ENCODE results near the gene RANBP17.

RANBP17 gene

GRCh38 chr5:171323007-171323406, 461.2 kb downstream of the RANBP17 start:
- DNase-seq = no peak

DNA sequence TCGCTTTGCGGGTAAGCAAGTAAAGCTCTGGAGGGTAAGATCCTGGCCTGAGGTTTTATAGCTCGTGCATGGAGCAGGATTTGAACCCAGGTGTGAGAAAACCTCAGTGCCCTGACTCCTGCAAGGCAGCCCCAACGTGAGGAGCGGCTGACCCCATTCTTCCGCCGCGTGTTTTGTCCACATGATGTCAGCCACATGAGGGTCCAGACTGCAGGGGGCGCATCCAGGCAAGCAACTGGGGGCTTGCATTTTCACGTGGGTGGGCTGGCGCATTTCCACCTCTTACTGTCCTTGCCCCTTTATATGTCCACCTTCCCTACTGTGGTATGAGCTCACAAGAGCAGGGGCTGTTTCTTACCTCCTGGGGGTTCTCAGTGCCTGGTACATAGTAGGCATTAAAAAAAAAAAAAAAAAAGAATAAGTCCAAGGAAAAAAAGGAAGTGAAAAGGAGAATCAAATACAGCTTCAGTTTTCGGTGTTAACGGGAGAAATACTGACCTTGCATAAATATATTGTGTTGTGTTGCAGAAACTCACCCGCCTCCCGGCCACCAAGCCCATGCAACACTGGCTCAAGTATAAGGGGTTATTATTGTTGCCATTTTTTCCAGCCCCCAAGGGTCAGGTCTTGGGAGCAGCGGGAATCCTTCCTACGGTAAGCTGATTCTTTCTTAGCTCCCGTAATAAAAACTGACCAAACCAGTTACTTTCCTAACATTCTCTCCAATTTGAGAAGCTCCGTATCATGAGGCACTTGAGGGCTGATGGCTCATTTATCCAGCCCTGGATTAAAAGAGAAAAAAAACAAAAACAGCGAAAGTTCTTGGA, 462.2 kb downstream of the RANBP17 start:
- peak; percentile 12 for DNase-seq

DNA sequence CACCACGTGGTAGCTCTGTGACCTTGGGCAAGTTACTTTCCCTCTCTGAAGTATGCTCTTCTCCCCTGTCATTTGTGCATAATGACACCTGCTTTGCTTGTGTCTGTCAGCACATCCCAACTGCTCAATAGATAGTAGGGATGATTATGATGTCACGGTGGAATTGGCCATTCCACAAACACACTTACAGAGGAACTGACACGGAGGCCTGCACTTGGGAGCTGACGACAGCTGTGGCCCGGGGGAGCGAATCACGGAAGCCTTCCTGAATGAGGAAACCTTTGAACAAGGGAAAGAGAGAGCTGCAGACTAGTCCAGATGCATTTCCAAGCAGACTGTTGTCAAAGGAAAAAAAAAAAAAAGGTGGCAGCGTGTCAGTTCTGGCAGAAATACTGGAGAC, 468.2 kb downstream of the RANBP17 start:
- no peak for DNase-seq

DNA sequence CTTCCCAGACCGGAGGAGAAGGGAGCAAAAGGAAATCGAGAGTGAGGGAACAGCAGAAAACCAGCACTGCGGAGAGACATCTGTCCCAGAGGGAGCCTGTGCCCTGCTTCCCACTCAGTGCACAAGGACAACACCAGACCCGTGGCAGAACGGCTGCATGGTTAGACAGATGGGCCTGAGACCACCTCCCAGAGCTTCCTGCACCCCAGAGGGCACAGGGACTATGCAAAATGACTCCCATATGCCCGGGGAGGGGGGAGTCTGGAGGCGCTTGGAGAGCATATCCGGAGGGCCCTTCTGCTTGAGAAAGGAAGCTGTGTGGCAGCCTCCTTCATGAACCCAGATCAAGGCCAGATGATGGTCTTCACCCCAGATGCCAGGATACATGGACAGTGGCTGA, 473.8 kb downstream of the RANBP17 start:
- DNase-seq = peak; percentile 22

- peak; percentile 86 for DNase-seq
Observed at GRCh38 chr5:171336521-171337209, 474.8 kb downstream of the RANBP17 start.

DNA sequence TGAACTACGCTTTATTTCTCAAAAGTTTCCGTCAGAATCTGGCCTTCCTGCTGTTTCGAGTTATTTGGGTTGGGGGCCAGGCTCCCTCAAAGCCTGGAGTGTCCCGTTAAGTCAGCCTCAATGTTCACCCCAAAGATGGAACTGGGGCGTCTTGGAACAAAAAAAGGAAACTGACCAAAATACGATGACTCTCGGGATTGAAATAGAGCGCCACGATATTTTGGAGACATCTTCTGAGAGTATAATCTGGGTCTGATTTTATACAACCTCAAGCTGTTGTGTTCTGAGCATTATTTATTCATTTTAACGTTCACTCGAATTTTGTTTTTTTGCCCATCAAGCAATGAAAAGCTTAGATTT, 475.4 kb downstream of the RANBP17 start:
- no peak for DNase-seq

DNA sequence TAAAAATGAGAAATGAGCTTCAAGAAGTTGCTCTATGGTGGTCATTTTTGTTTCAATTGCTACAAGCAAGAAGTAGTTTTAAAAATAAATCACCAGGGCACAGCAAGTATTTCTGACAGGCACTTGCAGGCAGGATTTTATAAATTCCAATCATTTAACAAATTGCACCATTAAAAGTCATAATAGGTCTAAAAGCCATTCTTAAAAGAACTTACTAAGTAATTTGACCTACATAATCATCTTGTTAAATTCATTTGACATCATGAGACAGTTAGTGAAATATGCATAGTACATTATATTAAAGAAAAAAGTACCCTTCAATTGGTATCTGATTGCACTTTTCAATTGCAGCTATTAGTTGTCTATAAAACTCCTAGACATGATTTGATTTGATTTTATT, 478.2 kb downstream of the RANBP17 start:
- DNase-seq = no peak

GRCh38 chr5:171340491-171340890, 478.7 kb downstream of the RANBP17 start:
- no peak for DNase-seq

DNA sequence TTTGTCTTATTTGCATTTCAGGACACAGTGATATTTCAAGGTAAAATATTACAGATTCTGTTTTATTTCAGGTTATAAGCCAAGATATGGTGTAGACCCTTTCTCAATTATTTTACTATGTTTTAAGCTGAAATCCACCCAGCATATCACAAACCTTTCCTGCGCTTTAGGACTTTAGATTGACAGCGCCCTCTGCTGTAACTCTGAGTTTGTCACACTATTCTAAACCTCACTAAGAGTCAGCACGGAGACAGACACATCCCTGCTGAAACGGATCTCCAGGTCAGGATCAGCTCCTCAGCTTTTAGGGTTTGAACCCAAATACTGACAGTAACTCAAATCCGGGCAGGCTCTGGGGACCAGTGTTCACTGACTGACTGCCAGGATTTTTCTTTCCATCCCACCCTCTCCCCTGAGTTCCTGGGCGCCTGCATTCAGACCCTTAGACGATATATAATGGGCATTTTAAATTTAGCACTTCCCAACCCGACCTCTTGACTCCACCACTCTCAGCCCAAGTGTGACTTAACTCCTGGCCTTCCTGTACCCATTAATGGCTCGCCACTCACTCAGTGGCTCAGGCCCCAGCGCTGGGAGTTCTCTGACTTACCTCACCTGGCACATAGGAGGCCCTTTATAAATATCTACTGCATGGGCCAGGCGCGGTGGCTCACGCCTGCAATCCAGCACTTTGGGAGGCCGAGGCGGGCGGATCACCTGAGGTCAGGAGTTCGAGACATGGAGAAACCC, 480.7 kb downstream of the RANBP17 start:
- peak; percentile 85 for DNase-seq

DNA sequence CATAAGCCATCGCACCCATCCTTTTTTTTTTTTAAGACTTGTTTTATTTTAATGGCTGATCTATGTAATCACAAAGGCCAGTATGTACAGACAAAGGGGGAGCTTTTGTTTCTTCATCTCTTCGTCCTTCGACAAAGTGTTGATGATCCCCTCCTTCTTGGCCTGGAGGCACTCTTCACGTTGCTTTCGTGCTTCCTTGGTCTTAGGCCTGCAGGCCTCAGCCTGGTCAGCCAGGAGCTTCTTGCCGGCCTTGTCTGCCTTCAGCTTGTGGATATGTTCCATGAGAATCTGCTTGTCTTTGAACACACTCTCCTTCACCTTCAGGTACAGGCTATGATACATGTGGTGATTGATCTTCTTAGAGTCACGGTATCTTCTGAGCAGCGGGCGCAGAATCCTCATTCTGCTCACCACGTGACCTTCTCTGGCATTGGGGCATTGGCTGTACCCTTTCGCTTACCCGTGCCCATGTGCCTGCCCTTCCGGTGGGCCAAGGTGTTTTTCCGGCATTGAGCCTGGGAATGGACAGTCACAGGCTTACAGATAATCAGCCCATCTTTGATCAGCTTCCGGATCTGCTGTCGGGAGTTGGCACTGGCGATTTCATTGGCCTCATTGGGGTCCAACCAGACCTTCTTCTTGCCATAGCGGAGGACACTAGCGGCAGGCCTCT, 483.3 kb downstream of the RANBP17 start:
- DNase-seq = no peak

All from eye (tissue), 1 donor.